AG04450 (cell line): ENCODE measurements around the gene HSPA5. TPM values are rescaled to one million over a fixed set of nuclear protein-coding genes. Genes with fewer than 3 reads are reported as not detected.
"Not testable (repeated sequence)": the region's sequence is repeated elsewhere in the genome, so short reads cannot be mapped to it uniquely, and the experiment has no call there.

Experiments
- CTCF ChIA-PET: fragments of 300-600, 350-600 bp; formaldehyde crosslinking; extraction: SDS; loops from one replicate; lab custom pipeline; 2022; ENCODE audit warnings: antibody characterized with exemption, inconsistent platforms; lab: Charles Lee
- POLR2A ChIA-PET: fragments of 350-600 bp; formaldehyde crosslinking; extraction: SDS; loops from one replicate; lab custom pipeline; 2021; ENCODE audit warnings: antibody characterized with exemption, inconsistent platforms; lab: Yijun Ruan, JAX
- DNase-seq: peaks from one replicate; pipeline ENCODE4 v3.0.0-alpha.2; 2011; ENCODE audit warnings: low read depth, low spot score
- H3K27ac ChIP-seq: one replicate; pipeline ENCODE4 v1.5.1; 2012; ENCODE audit warnings: low read depth, low read length, control low read depth
- H3K27me3 ChIP-seq: one replicate; pipeline ENCODE4 v1.6.0; 2012; ENCODE audit warnings: low read length; ENCODE audit not compliant: control insufficient read depth, insufficient read depth
- H3K4me3 ChIP-seq: 2 replicates; pipeline ENCODE4 v1.5.1; 2011; ENCODE audit warnings: mild to moderate bottlenecking, low read depth, low read length, control low read depth
- H3K9me3 ChIP-seq: 2 replicates; pipeline ENCODE4 v1.5.1; 2012; ENCODE audit warnings: low read length; ENCODE audit not compliant: control insufficient read depth, insufficient read depth
- polyA minus RNA-seq: library from RNA; depleted of rRNA, polyadenylated mRNA; stranded (reverse); fragments of >200 nt; gene quantifications from 2 replicates; pipeline ENCODE4 v1.2.3, GENCODE V29; 2011; rRNA and poly(A)+ RNA removed
- polyA plus RNA-seq: library from polyadenylated mRNA; depleted of rRNA; stranded (reverse); fragments of >200 nt; gene quantifications from 2 replicates; pipeline ENCODE4 v1.2.3, GENCODE V29; 2011; rRNA removed
- TF ChIP-seq, protein P1 (sequence below): IDR thresholded peaks from 2 replicates; pipeline ENCODE4 v1.5.1; 2011; ENCODE audit warnings: low read depth, low read length, control low read depth, inconsistent platforms

Gene HSPA5
- 477 and 591 TPM in 2 replicates for polyA plus RNA-seq
- polyA minus RNA-seq, result 298 and 337 TPM in 2 replicates

- peak; percentile 99 for DNase-seq
- Histone ChIP-seq H3K27me3 (no peaks in the 10 kb centered on the region), H3K27ac (peak within 1 kb of the TSS; percentile 99), H3K4me3 (peak within 1 kb of the TSS; percentile 100), H3K9me3 (peaks cover 4% of the 10 kb centered on the region; the same call in 1 of the 2 replicates)
- ChIA-PET POLR2A (interaction anchor here (0.6 to 2.4 kb wide), 39 partner anchors 8 to 582 kb away, joined by 3 to 37 read pairs (median 4); partner anchors contain the start of genes ARPC5L, GAPVD1, GOLGA1 and RABEPK), CTCF (interaction anchor here (1.7 kb wide), 1 partner anchor 19 kb away, joined by 4 read pairs; no protein-coding TSS in a partner anchor)
- TF ChIP-seq, protein P1, sequence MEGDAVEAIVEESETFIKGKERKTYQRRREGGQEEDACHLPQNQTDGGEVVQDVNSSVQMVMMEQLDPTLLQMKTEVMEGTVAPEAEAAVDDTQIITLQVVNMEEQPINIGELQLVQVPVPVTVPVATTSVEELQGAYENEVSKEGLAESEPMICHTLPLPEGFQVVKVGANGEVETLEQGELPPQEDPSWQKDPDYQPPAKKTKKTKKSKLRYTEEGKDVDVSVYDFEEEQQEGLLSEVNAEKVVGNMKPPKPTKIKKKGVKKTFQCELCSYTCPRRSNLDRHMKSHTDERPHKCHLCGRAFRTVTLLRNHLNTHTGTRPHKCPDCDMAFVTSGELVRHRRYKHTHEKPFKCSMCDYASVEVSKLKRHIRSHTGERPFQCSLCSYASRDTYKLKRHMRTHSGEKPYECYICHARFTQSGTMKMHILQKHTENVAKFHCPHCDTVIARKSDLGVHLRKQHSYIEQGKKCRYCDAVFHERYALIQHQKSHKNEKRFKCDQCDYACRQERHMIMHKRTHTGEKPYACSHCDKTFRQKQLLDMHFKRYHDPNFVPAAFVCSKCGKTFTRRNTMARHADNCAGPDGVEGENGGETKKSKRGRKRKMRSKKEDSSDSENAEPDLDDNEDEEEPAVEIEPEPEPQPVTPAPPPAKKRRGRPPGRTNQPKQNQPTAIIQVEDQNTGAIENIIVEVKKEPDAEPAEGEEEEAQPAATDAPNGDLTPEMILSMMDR, result no peak
Observed at GRCh38 chr9:125241000-125241862, at the start of gene HSPA5. HSPA5 (minus strand) TSS chr9:125241343; CDS start chr9:125241126, 217 bp downstream.

GRCh38 chr9:125286935-125287433 is 45.8 kb upstream of the HSPA5 start:
- CTCF ChIA-PET, H3K27me3 ChIP-seq, H3K27ac ChIP-seq, H3K9me3 ChIP-seq, DNase-seq, POLR2A ChIA-PET, H3K4me3 ChIP-seq: not testable (repeated sequence)

DNA sequence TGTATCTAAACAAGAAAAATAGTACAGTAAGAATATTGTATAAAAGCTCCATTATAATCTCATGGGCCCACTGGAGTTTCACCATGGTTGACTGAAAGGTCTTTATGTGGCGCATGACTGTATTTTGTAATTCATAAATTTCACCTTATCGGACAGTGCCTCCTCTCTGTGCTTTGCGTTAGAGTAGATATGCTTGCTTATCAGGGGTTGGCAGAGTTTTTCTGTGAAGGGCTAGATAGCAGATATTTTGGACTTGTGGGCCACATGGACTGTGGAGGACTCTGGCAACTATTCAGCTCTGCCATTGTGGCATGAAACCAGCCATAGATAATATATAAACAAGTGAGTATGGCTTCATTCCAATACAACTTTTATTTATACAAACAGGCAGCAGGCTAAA is 43.7 kb upstream of the HSPA5 start:
- no peaks in the 10 kb centered on the region for H3K27me3 ChIP-seq
- ChIA-PET POLR2A (no interaction called here), CTCF (no interaction called here)
- no peak overlapping the region for H3K27ac ChIP-seq
- no peaks in the 10 kb centered on the region for H3K9me3 ChIP-seq
- DNase-seq, result no peak
- TF ChIP-seq, protein P1, result no peak
- no peak overlapping the region for H3K4me3 ChIP-seq

DNA sequence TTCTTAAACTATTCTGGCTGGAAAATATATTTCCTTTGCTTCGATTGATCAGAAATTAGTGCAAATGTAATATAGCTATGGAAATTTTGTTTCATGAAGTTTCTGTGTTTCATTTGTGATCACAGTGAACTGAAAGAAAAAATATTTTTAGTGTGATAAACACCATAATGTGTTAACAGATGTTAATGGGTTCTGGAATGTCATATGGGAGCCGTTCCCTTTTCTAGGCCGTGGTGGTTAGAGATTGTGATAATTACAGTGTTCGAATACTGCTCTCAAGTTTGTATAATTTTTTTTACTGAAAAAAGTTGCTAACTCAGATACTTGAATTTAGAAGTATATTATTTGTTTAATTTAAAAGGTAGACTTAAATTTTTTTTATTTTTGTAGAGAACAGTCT is 39.8 kb upstream of the HSPA5 start:
- Histone ChIP-seq H3K27ac (no peak overlapping the region), H3K27me3 (no peaks in the 10 kb centered on the region), H3K9me3 (no peaks in the 10 kb centered on the region), H3K4me3 (no peak overlapping the region)
- TF ChIP-seq, protein P1, result no peak
- POLR2A ChIA-PET, result interaction anchor here (0.6 to 1.1 kb wide), 2 partner anchors 40 to 1498 kb away, joined by 4 to 11 read pairs; partner anchors contain the start of gene HSPA5
- CTCF ChIA-PET, result no interaction called here
- DNase-seq, result no peak

- Histone ChIP-seq H3K9me3 (no peaks in the 10 kb centered on the region), H3K4me3 (no peak overlapping the region), H3K27me3 (no peaks in the 10 kb centered on the region), H3K27ac (no peak overlapping the region)
- ChIA-PET POLR2A (no interaction called here), CTCF (no interaction called here)
- TF ChIP-seq, protein P1, result no peak
- no peak for DNase-seq
Observed at GRCh38 chr9:125277411-125277810, 36.3 kb upstream of the HSPA5 start.
